HUES6 (cell line): Measurements from ENCODE around the gene PPM1H.

Source experiments
- H3K27ac ChIP-seq: 2 replicates; pipeline ENCODE4 v1.7.0; 2013; ENCODE audit warnings: low read depth, mild to moderate bottlenecking, low read length, inconsistent platforms
- H3K27me3 ChIP-seq: 2 replicates; pipeline ENCODE4 v1.6.1; 2013; ENCODE audit warnings: low read length; ENCODE audit not compliant: control insufficient read depth, insufficient read depth
- H3K36me3 ChIP-seq: 2 replicates; pipeline ENCODE4 v1.6.1; 2013; ENCODE audit warnings: low read length; ENCODE audit not compliant: control insufficient read depth, insufficient read depth
- H3K4me1 ChIP-seq: 2 replicates; pipeline ENCODE4 v1.6.1; 2013; ENCODE audit warnings: low read length; ENCODE audit not compliant: control insufficient read depth, insufficient read depth
- H3K4me3 ChIP-seq: 2 replicates; pipeline ENCODE4 v1.5.1; 2013; ENCODE audit warnings: low read depth, low read length
- H3K9ac ChIP-seq: one replicate; pipeline ENCODE4 v1.6.1; 2013; ENCODE audit warnings: mild to moderate bottlenecking, low read length
- H3K9me3 ChIP-seq: 2 replicates; pipeline ENCODE4 v1.6.1; 2013; ENCODE audit warnings: low read depth, low read length; ENCODE audit not compliant: control insufficient read depth, insufficient read depth

The PPM1H gene

DNA sequence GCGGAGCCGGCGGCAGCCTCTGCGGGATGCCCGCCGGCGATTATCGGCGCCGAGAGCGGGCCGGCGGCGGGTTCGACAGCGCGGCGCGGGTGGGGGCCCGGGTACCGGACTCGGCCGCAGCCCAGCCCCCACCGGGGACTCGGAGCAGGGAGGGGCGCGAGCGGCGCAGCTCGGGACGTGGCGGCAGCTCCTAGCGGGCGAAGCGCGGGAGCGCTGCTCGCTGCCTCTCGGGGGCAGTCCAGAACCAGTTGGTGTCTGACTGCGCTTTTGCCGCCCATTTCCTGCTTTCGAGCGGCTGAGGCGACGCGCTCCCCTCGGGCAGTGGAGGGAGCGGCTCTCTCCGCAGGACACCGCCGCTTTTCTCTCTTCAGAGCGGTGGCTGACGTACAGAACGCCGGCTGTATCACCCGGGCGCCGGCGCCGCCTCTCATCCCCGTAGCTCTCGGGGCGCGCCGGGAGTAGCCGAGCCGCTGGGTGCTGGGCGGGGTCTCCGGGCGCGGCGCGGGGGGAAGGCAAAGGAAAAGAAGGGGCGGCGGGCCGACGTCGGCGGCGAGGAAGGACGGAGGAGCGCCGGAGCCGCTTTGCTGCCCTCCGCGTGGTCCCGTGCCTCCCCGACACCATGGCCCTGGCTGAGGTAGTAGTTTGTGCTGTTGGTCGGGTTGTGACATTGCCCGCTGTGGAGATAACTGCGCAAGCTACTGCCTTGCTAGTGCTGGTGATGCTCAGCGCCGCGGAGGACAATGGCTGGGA, 331.7 kb downstream of the PPM1H start:
- Histone ChIP-seq H3K9me3 (no peaks in the 10 kb centered on the region), H3K4me3 (peak overlapping the region; percentile 81), H3K27me3 (no peaks in the 10 kb centered on the region)

DNA sequence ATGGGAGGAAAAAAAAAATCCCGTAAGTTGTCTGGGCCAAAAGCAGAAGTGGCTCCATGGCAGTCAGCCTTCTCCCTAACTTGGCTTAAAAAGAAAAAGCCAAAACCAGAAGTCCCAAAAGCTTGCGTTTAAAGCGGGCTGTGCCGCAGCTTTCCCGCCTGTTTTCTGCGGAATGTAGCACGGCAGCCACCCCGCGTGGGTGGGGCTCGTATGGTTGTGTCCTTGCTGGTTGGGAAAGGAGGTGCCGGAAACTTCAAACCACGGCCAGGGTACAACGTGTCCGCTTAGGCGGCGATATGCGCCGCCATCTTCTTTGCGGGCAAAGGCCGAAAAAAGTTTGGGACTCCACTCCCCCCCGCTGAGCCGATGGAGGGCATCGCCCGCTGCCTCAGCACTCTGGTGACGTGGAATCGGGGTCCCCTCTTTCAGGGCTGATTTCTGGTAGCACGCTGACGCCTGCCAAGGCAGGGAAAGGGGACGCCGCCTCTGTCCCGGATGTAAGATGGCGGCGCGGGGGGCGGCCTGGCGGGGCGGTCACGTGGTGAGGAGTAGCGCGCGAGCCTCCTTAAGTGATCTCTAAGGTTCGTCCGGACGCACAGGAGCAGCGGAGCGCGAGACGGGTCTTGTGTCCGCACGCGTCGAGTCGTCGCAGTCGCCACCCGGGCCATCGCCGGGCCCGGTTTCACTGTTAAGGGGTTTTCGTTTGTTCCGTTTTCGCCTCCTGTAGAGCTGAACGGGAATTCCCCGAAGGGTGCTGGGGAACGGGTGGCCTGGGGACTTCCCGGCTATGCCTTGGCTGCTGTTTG, 332.5 kb downstream of the PPM1H start:
- Histone ChIP-seq H3K27ac (peak overlapping the region; percentile 98), H3K36me3 (no peaks in the 10 kb centered on the region), H3K4me3 (peak overlapping the region; percentile 81), H3K9ac (peak overlapping the region; percentile 100), H3K27me3 (no peaks in the 10 kb centered on the region), H3K4me1 (peaks cover 36% of the 10 kb centered on the region), H3K9me3 (no peaks in the 10 kb centered on the region)

More for the DNA sequence above, 331.7 kb downstream of the PPM1H start:
- H3K27ac ChIP-seq = peak overlapping the region; percentile 98
- H3K4me1 ChIP-seq = peaks cover 36% of the 10 kb centered on the region
- peak overlapping the region; percentile 100 for H3K9ac ChIP-seq
- H3K36me3 ChIP-seq = no peaks in the 10 kb centered on the region

DNA sequence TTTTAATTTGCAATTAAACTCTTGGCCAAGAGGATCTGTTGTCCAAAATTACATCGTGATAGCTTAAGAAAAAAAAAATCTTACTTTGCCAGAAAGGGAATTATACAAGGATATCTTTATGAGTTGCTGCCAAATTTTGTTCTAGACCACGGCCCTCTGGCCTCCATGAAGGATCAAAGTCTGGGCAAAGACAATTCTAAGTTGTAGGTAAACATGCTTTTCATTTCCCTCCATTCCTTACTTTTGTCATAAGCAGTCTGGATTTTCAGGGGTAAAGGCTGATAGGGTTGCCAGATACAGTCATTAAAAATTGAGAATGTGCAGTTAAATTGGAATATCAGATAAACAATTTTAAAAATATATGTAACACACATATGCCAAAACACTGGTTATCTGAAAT, 333.2 kb downstream of the PPM1H start:
- peak overlapping the region; percentile 81; the same call in 1 of the 2 replicates for H3K4me3 ChIP-seq
- no peaks in the 10 kb centered on the region for H3K36me3 ChIP-seq
- H3K9ac ChIP-seq = peak overlapping the region; percentile 100
- H3K27me3 ChIP-seq = no peaks in the 10 kb centered on the region
- H3K9me3 ChIP-seq = no peaks in the 10 kb centered on the region
- peaks cover 36% of the 10 kb centered on the region for H3K4me1 ChIP-seq
- H3K27ac ChIP-seq = peak overlapping the region; percentile 98

DNA sequence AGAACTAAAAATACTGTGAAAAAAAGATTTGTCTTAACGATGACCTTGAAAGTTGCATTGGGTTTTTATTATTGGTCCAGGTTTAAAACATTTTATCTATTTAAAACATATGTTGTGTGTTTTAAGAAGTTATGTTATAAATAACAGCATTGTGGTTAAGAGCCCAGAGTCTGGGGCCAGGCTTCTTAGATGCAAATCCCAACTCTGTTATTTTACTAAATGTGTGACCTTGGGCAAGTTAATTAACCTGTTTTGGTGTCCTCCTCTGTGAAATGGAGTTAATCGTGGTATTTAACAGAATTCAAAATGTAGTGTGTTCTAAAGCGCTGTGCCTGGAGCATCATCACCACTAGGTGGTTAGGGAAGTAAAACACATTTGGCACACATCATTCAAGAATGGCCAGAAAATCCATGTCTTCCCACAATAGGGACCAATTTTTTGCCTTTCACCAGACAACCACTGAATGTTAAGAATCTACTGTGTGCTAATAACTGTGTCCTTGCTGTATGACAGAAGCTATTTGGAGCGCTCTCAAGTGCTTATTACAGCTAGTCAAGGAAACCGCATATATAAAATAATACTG, 335.0 kb downstream of the PPM1H start:
- H3K27me3 ChIP-seq = no peaks in the 10 kb centered on the region
- H3K4me1 ChIP-seq = peaks cover 24% of the 10 kb centered on the region
- no peak overlapping the region for H3K4me3 ChIP-seq
- H3K9ac ChIP-seq = no peak overlapping the region
- H3K27ac ChIP-seq = no peak overlapping the region
- no peaks in the 10 kb centered on the region for H3K9me3 ChIP-seq
- H3K36me3 ChIP-seq = no peaks in the 10 kb centered on the region

DNA sequence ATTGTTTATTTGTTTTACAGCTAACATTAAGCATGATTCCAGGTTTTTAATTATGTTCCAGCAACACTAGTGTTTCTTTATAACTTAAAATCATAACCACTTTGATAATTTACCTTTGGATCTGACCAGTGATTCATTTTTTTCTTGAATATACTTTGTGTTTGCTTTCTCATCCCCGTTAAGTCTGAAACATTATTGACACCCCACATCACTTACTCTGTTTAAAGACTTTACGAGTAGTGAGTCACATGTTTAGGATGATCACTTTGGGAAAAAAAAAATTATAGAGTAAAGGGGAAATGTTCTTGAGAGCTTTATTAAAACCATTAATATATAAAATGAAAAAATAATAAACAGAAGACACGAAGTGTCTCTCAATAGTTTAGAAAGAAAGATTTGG, 336.1 kb downstream of the PPM1H start:
- Histone ChIP-seq H3K27ac (no peak overlapping the region), H3K4me1 (peaks cover 19% of the 10 kb centered on the region), H3K4me3 (no peak overlapping the region), H3K36me3 (no peaks in the 10 kb centered on the region), H3K9ac (no peak overlapping the region), H3K27me3 (no peaks in the 10 kb centered on the region), H3K9me3 (no peaks in the 10 kb centered on the region)

DNA sequence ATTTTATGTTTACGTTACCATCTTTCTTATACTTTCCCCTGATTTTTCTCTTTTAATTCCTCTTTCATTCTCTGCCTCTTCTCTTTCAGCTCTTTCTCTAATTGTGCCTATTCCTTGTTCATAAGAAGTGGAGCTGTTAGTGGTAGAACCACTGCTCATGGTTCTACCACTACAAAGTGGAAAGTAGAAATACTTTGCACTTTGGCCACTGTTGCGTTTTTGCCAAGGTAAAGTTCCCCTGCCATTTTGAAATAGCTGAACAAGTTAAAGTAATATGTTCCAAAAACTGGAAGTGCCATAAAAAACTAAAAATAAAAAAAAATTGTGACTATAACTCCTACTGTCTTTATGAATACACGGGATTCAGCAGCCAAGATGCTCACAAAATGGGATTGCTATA, 337.7 kb downstream of the PPM1H start:
- H3K4me1 ChIP-seq = peaks cover 18% of the 10 kb centered on the region
- no peaks in the 10 kb centered on the region for H3K27me3 ChIP-seq
- no peak overlapping the region for H3K27ac ChIP-seq
- no peak overlapping the region for H3K9ac ChIP-seq
- H3K36me3 ChIP-seq = 0 out of 2 replicates have a peak, but pooled peaks cover 3% of the 10 kb centered on the region
- H3K9me3 ChIP-seq = no peaks in the 10 kb centered on the region
- no peak overlapping the region for H3K4me3 ChIP-seq
